Loucy (cell line): ENCODE results near the gene CLK3.

Source experiments
- CTCF ChIP-seq: fragments of 200-600 bp; sonication (generic); conservative IDR thresholded peaks from 2 replicates; pipeline ENCODE4 v1.5.1; 2014; ENCODE audit warnings: mild to moderate bottlenecking, antibody characterized with exemption, low read length
- EZH2phosphoT487 ChIP-seq: fragments of 200-600 bp; IDR thresholded peaks from 2 replicates; pipeline ENCODE4 v1.6.1; 2018; ENCODE audit warnings: antibody characterized with exemption, mild to moderate bottlenecking, moderate library complexity, borderline replicate concordance

- TF ChIP-seq CTCF (no peak), EZH2phosphoT487 (no peak)
Measured at GRCh38 chr15:74663303-74664027, 47.8 kb downstream of the CLK3 start.
